HG02763 (cell line): ENCODE measurements around the gene PPP1R16B.
"Not testable (repeated sequence)": the region's sequence is repeated elsewhere in the genome, so short reads cannot be mapped to it uniquely, and the experiment has no call there.

Experiments
- ATAC-seq: cut with Tn5 transposase; IDR thresholded peaks from one replicate; pipeline ENCODE4 v1.9.1; 2021; ENCODE audit warnings: mild to moderate bottlenecking, moderate library complexity; ENCODE audit not compliant: unreplicated experiment

The PPP1R16B gene

DNA sequence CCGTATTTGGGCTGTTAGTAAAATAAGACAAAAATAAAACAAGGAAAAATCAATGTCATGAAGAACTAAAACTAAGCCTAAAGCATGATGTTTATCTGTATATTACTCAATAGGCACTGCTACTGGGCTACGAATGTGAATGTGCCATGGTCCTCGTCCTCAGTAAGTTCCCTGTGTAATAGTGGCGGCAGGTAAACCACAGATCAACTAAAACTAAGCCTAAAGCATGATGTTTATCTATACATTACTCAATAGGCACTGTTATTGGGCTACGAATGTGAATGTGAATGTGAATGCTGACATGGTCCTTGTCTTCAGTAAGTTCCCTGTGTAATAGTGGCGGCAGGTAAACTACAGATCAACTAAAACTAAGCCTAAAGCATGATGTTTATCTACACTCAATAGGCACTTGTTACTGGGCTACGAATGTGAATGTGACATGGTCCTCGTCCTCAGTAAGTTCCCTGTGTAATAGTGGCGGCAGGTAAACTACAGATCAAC is 154.7 kb downstream of the PPP1R16B start:
- not testable (repeated sequence) for ATAC-seq

DNA sequence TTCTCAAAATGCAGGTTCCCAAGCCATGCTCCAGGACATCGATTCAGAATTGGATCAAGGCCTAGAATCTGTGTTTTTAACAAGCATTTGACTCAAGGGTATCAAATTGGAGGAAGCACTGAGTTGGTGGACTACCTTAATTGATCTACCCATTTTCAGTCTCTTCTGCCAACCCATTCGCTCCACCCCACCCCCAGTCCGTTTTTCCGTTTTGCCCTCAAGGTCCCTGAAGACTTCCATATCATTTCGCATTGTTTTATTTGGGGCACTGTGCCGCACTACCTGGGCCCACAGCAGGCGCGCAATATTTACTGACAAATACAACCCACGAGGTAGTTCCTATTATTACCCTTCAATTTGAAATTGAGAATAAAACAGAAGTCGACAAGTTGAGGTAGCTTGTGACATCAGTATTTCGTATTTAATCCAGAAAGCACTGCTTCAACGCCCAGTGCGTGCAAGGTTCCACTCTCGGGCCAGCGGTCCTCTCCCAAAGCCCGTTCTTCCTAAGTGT is 156.1 kb downstream of the PPP1R16B start:
- no peak for ATAC-seq

DNA sequence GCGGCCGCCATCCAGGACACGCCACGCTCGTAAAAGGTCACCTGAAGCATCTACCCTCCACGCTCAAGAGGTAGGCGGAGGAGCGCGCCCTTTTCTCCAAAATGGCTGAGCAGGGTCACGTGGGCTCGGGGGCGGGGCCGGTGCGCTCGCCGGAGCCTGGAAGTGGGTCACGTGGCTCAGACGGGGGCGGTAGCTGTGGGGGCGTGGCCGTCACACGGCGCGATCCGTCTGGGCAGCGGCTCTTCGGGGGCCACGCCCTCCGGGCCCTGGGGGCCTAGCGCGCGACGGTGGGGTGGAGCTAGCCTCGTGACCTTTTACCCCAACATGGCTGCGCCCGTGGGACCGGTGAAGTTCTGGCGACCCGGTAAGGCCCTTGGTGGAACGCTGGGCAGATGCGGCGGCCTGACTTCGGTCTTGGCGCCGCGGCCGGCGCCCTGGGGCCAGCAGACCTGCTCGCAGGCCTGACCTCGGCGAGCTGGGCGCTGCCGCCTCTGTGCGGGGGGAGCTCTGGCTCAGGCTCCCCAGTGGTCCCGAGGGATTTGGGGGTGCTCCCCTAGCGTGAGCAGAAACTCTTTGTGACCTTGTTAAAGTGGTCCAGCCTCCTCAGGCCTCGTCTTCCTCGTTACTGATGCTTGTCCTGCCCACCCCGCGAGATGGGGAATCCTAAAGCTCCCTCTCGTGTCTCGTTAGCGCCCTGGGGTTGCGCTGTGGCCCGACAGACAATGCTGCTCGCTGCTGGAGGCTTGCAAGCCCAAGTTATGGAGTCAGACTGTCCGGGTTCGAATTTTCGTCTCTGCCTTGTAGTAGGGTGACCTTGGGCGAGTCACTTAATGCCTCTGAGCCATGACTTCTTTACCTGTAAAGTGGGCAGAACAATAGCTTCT is 156.8 kb downstream of the PPP1R16B start, which contains the start of gene DHX35:
Gene DHX35, plus strand, starts transcription at position 301 of the 884 bp plus-strand sequence. Its CDS starts 24 bp downstream, at position 325.
- peak; percentile 98 for ATAC-seq

DNA sequence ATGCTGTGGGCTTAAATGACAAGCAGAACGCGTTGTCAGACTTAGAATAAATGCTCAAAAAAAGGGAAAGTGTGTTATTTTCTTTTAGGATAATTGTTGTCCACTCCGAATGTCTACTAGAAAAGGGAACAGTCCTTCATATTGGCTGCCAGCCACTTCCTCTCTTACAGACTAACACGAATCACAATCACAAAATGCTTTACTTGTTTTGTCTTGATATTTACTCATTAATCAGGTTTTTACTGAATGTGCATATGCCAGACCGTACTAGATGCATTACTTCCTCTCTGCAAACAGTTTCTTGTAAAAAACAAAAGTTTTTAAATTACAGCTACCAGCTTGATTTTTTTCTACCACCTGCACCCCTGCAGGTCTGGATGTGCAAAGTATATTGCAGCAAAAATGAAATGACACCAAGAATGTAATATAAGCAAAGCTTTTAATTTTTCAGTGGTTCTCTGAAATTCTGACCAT is 157.5 kb downstream of the PPP1R16B start:
- ATAC-seq: no peak

DNA sequence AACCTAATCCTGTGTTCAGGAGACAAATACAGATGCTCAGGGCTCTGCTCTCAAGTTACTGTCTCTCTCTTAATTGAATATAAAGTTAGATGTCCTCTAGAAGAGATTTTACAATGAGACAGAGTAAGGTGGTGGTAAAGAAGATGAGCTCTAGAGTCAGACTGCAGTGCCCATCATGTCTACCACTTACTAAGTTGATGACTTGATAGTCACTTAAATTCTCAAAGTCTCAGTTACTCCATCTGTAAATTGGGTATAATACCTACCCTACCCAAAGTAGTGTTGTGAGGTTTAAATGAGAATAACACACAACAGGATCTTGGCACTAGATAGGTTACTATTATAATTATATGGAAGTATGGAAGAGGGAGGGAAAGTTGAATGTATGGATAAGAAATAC is 158.2 kb downstream of the PPP1R16B start:
- ATAC-seq: no peak

DNA sequence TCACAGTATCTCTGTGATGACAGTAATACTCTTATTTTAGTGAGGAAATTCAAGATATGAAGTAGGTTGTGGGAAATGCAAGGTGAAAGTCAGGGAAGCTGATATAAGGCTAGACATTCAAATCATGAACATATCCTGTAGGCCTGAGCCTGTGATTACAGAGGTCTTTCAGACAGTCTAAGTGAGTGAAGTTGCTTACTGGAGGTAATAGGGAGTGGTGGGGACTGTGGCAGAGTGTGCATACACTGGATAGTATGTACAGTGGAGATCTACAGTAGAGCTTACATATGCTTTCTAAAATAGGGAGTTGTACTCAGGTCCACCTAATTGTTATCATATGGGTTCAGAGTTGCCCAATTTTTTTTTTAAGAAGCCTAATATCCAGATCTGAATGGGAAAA is 159.8 kb downstream of the PPP1R16B start:
- no peak for ATAC-seq

DNA sequence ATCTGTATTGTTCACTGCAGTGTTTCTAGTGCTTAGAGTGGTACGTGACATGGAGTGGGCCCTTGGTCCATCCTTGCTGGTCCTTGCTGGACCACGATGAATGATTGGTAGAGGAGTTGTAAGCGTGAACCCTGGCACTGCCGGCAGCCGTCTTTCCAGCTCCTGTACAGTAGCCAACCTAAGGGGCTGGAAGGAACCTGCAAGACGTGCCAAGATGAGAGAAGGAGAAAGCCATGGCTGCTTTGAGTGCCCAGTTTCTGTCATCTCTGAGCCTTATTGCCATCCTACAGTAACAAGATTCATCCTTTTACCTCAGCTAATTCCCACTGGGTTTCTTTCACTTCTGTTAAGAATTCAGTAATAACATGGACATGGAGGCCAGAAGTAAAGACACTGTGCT is 162.6 kb downstream of the PPP1R16B start:
- ATAC-seq: no peak

DNA sequence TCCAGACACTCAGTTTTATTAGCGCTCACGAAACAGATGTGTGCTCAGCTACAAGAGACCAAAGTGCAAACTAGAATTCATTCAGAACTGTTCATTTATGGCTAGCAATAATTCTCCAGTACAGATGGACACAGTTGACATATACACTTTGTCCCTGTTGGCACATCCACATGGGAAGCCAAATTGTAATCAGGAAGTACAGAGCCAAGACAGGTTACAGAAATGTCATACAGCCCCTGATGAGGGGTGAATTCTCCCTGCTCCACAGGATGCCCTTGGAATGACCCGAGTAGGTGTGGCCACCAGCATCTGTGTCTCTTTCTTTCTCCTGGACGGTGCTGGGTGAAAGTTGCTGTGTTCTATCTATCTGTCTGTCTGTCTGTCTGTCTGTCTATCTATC is 164.2 kb downstream of the PPP1R16B start:
- ATAC-seq: no peak

DNA sequence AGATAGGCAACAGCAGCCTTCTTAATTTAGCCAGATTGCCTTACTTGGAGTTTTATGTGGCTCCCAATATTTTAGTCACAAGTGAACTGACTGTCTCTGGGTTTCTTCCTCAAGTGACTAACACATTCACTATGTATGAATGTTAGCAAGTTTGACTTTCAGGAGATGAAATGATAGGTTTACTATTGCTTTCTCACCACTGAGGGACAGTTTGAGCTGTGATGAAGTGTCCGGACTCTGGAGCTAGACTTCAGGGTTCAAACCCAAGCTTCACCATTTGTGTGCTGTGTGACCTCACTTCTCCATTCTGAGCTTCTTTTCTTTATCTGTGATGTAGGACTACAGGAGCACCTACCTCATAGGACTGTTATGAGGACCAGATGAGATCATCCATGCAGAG is 164.8 kb downstream of the PPP1R16B start:
- ATAC-seq: no peak
